Mucosa of rectum (tissue), 2 donors: Measurements from ENCODE around the gene UBR1.
A peak's percentile ranks its signal among the peaks of the same experiment; 100 is the strongest.
"Not testable (repeated sequence)": the region's sequence is repeated elsewhere in the genome, so short reads cannot be mapped to it uniquely, and the experiment has no call there.

Source experiments
- H3K27ac ChIP-seq, 2 donors: one replicate each; pipeline ENCODE4 v1.7.0; 2013; ENCODE audit warnings: inconsistent platforms in 2 of 2, low read depth in 2 of 2, low read length in 2 of 2
- H3K27me3 ChIP-seq, 2 donors: one replicate each; pipeline ENCODE4 v1.7.0; 2013; ENCODE audit warnings: low read length in 2 of 2; ENCODE audit not compliant: control insufficient read depth in 2 of 2, insufficient read depth in 2 of 2
- H3K36me3 ChIP-seq, 2 donors: one replicate each; pipeline ENCODE4 v1.7.0; 2013; ENCODE audit warnings: low read length in 2 of 2; ENCODE audit not compliant: control insufficient read depth in 2 of 2, insufficient read depth in 2 of 2
- H3K4me1 ChIP-seq, 2 donors: one replicate each; pipeline ENCODE4 v1.7.0; 2013; ENCODE audit warnings: low read length in 2 of 2, mild to moderate bottlenecking in 1 of 2; ENCODE audit not compliant: control insufficient read depth in 2 of 2, insufficient read depth in 2 of 2
- H3K4me3 ChIP-seq, 2 donors: one replicate each; pipeline ENCODE4 v1.7.0; 2013; ENCODE audit warnings: low read length in 2 of 2
- H3K9ac ChIP-seq, 2 donors: one replicate each; pipeline ENCODE4 v1.7.0; 2013; ENCODE audit warnings: low read length in 2 of 2, low read depth in 1 of 2, mild to moderate bottlenecking in 1 of 2
- H3K9me3 ChIP-seq, 2 donors: one replicate each; pipeline ENCODE4 v1.7.0; 2013; ENCODE audit warnings: low read length in 2 of 2; ENCODE audit not compliant: control insufficient read depth in 2 of 2
- donor health status: healthy.
- donor health status: Normal muscosa, but diverticular disease.

The UBR1 gene

DNA sequence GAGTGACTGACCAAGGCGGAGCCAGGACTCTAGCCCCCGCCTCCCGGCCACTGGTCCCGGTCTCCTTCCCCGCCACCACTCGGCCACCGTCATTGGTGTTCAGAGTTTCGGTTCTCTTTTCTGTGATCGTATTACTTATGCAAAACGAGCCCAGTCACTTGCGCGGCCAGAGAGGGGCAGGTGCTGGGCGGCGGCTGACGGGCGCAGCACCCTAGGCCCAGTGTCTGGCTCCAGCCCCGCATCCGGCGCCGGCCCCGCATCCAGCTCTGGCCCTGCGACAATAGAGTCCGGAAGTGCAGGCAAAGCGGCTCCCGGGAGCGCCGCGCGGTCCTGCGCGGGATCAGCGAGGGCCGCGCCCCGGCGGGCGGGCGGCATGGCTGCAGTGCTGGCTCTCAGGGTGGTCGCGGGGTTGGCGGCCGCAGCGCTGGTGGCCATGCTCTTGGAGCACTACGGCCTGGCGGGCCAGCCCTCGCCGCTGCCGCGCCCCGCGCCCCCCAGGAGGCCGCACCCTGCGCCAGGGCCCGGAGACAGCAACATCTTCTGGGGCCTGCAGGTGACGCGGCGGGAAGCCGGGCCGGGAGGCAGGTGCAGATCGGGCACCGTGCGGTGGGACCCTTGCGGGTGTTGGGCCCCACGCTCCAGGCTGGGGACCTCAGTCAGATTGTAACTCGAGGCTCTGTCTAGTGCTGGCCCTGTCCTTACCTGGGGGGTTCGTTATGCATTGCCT is 27.8 kb upstream of the UBR1 start, which contains the start of gene TMEM62:
TSS of gene TMEM62 (plus strand) at position 157 of the 727 bp plus-strand sequence. CDS start at position 374, 217 bp downstream.
- H3K27ac ChIP-seq, result peak within 1 kb of the TSS; percentile 86 to 88
- peak within 1 kb of the TSS; percentile 76 to 77 for H3K9ac ChIP-seq
- H3K36me3 ChIP-seq, result peaks cover 15 to 22% of the 10 kb centered on the region in 2 donors

GRCh38 chr15:43132830-43133429 is 27.1 kb upstream of the UBR1 start:
- peak overlapping the region; percentile 86 to 88 for H3K27ac ChIP-seq
- H3K36me3 ChIP-seq, result peaks cover 11 to 18% of the 10 kb centered on the region in 2 donors
- H3K4me3 ChIP-seq, result peak overlapping the region; percentile 82 to 86
- no peaks in the 10 kb centered on the region for H3K27me3 ChIP-seq
- H3K9me3 ChIP-seq, result no peaks in the 10 kb centered on the region
- H3K4me1 ChIP-seq, result peaks cover 5 to 6% of the 10 kb centered on the region in 2 donors
- H3K9ac ChIP-seq, result peak overlapping the region; percentile 76 to 77

More for the DNA sequence above, 27.8 kb upstream of the UBR1 start, which contains the start of gene TMEM62:
- H3K27me3 ChIP-seq, result no peaks in the 10 kb centered on the region
- no peaks in the 10 kb centered on the region for H3K9me3 ChIP-seq
- H3K4me3 ChIP-seq, result peak within 1 kb of the TSS; percentile 82 to 86
- peaks cover 5 to 6% of the 10 kb centered on the region in 2 donors for H3K4me1 ChIP-seq

GRCh38 chr15:43128980-43129335 is 23.1 kb upstream of the UBR1 start:
- H3K27me3 ChIP-seq, result no peaks in the 10 kb centered on the region
- H3K9me3 ChIP-seq, result no peaks in the 10 kb centered on the region
- H3K36me3 ChIP-seq, result no peaks in the 10 kb centered on the region
- no peak overlapping the region for H3K27ac ChIP-seq
- H3K9ac ChIP-seq, result no peak overlapping the region
- H3K4me3 ChIP-seq, result no peak overlapping the region
- H3K4me1 ChIP-seq, result peaks cover 10 to 23% of the 10 kb centered on the region in 2 donors

GRCh38 chr15:43128174-43128979 is 22.5 kb upstream of the UBR1 start:
- H3K9me3 ChIP-seq, H3K9ac ChIP-seq, H3K36me3 ChIP-seq, H3K27me3 ChIP-seq: not testable (repeated sequence)
- peak overlapping the region; percentile 72 to 78 for H3K27ac ChIP-seq
- peak overlapping the region in 1 of 2 donors; percentile 39 for H3K4me3 ChIP-seq
- H3K4me1 ChIP-seq, result peaks cover 10 to 26% of the 10 kb centered on the region in 2 donors

- H3K9ac ChIP-seq, result no peak overlapping the region
These were observed 21.9 kb upstream of the UBR1 start for GRCh38 chr15:43127752-43128151.

GRCh38 chr15:43126356-43126755 is 20.5 kb upstream of the UBR1 start:
- Histone ChIP-seq H3K9me3 (no peaks in the 10 kb centered on the region), H3K4me1 (peaks cover 5 to 33% of the 10 kb centered on the region in 2 donors), H3K27ac (peak overlapping the region; percentile 9 to 22), H3K9ac (no peak overlapping the region), H3K4me3 (no peak overlapping the region), H3K27me3 (no peaks in the 10 kb centered on the region), H3K36me3 (no peaks in the 10 kb centered on the region)

More at GRCh38 chr15:43127752-43128151, 21.9 kb upstream of the UBR1 start:
- Histone ChIP-seq H3K4me1 (peaks cover 8 to 28% of the 10 kb centered on the region in 2 donors), H3K27ac (peak overlapping the region; percentile 77 to 78), H3K36me3 (no peaks in the 10 kb centered on the region), H3K4me3 (peak overlapping the region in 1 of 2 donors; percentile 39), H3K9me3 (no peaks in the 10 kb centered on the region), H3K27me3 (no peaks in the 10 kb centered on the region)

DNA sequence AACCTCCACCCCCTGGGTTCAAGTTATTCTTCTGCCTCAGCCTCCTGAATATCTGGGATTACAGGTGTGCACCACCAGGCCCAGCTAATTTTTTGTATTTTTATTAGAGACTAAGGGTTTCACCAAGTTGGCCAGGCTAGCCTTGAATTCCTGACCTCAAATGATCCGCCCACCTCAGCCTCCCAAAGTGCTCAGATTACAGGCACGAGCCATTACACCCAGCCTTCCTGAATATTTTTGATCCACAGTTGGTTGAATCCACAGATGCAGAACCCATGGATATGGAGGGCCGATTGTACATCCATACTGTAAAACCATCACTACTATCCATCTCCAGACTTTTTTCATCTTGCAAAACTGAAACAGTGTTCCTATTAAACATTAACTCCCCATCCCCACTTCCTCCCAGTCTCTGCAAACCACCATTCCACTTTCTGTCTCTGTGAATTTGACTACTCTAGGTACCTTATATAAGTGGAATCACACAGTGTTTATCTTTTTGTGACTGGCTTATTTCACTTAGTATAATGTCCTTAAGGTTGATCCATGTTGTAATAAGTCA is 19.3 kb upstream of the UBR1 start:
- Histone ChIP-seq H3K36me3 (no peaks in the 10 kb centered on the region), H3K4me3 (no peak overlapping the region), H3K9ac (no peak overlapping the region), H3K27me3 (no peaks in the 10 kb centered on the region), H3K4me1 (peaks cover 5 to 33% of the 10 kb centered on the region in 2 donors), H3K27ac (no peak overlapping the region), H3K9me3 (no peaks in the 10 kb centered on the region)

- Histone ChIP-seq H3K27me3 (no peaks in the 10 kb centered on the region), H3K27ac (no peak overlapping the region), H3K4me3 (no peak overlapping the region), H3K36me3 (no peaks in the 10 kb centered on the region), H3K9ac (no peak overlapping the region), H3K9me3 (no peaks in the 10 kb centered on the region), H3K4me1 (peaks cover 0 to 28% of the 10 kb centered on the region in 2 donors)
These were observed 16.0 kb upstream of the UBR1 start for GRCh38 chr15:43121863-43122262.

- no peak overlapping the region for H3K4me3 ChIP-seq
- peaks cover 0 to 10% of the 10 kb centered on the region in 2 donors for H3K4me1 ChIP-seq
- no peak overlapping the region for H3K27ac ChIP-seq
- no peaks in the 10 kb centered on the region for H3K27me3 ChIP-seq
- no peak overlapping the region for H3K9ac ChIP-seq
- no peaks in the 10 kb centered on the region for H3K36me3 ChIP-seq
- no peaks in the 10 kb centered on the region for H3K9me3 ChIP-seq
These were observed 13.0 kb upstream of the UBR1 start for GRCh38 chr15:43118829-43119228.
